Heart right ventricle (tissue), 16 donors: Measurements from ENCODE around the gene DGKQ. TPM values are rescaled to one million over a fixed set of nuclear protein-coding genes. Genes with fewer than 3 reads are reported as not detected.

ENCODE experiments used
- ATAC-seq, 8 donors: fragments of 200-7000 bp; cut with Tn5 transposase; one replicate each; pipeline ENCODE4 v1.9.1; 2020; ENCODE audit warnings: mild to moderate bottlenecking in 8 of 8, moderate library complexity in 8 of 8, moderate number of reproducible peaks in 1 of 8
- DNase-seq, 2 donors: peaks; one replicate each; pipeline ENCODE4 v3.0.0-alpha.2; 2020
- H3K27ac ChIP-seq, 10 donors: fragments of 200-600 bp; sonication (generic) in 2 of 10; one replicate each; pipeline versions ENCODE4 v1.5.0 to v1.8.0; 2020 to 2022; ENCODE audit warnings: mild to moderate bottlenecking in 3 of 10
- H3K27me3 ChIP-seq, 7 donors: fragments of 200-600 bp; one replicate each; pipeline ENCODE4 v1.8.0; 2021 to 2022; ENCODE audit warnings: mild to moderate bottlenecking in 2 of 7
- H3K36me3 ChIP-seq, 9 donors: fragments of 200-600 bp; sonication (generic) in 1 of 9; one replicate each; pipeline versions ENCODE4 v1.5.0 to v1.8.0; 2020 to 2022; ENCODE audit warnings: mild to moderate bottlenecking in 2 of 9
- H3K4me1 ChIP-seq, 9 donors: fragments of 200-600 bp; sonication (generic) in 1 of 9; one replicate each; pipeline versions ENCODE4 v1.5.0 to v1.8.0; 2020 to 2022; ENCODE audit warnings: mild to moderate bottlenecking in 4 of 9
- H3K4me3 ChIP-seq, 10 donors: fragments of 200-600 bp; sonication (generic) in 2 of 10; one replicate each; pipeline versions ENCODE4 v1.5.0 to v1.8.0; 2020 to 2022; ENCODE audit warnings: mild to moderate bottlenecking in 7 of 10, moderate library complexity in 2 of 10
- H3K9me3 ChIP-seq, 11 donors: fragments of 200-600 bp in 10 of 11; sonication (generic) in 2 of 11; one replicate each; pipeline versions ENCODE4 v1.5.0 to v1.8.0; 2013 to 2022; ENCODE audit warnings: mild to moderate bottlenecking in 2 of 11, control low read depth in 1 of 11, moderate library complexity in 1 of 11
- CTCF ChIP-seq, 9 donors: fragments of 200-600 bp; sonication (generic) in 2 of 9; IDR thresholded peaks; one replicate each; pipeline versions ENCODE4 v1.5.0 to v1.8.0; 2021 to 2022; ENCODE audit warnings: antibody characterized with exemption in 9 of 9, mild to moderate bottlenecking in 5 of 9, moderate library complexity in 1 of 9
- WGBS, 2 donors: extraction: QIAGEN DNeasy Blood & Tissue Kit; methylation state at CpG; one replicate each; pipeline ENCODE4 v1.1.7; 2013; ENCODE audit warnings: inconsistent platforms in 1 of 2; 5-methylcytosine and 5-hydroxymethylcytosine counted together
- intact Hi-C, 10 donors: fragments of 100-400 bp; cut with DNase I; formaldehyde crosslinking; loops; one replicate each; pipeline versions ENCODE4 v1.11.1 to v1.14.2; 2022
- polyA plus RNA-seq, 2 donors: library from polyadenylated mRNA; stranded (reverse); fragments of 200-250 nt; gene quantifications; one replicate each; pipeline ENCODE4 v1.2.3, GENCODE V29; 2013
- total RNA-seq, 10 donors: library from RNA; stranded (reverse); fragmentation: NEBNext Ultra II Directional in 3 of 10; extraction: Animal tissue kit (Norgen Biotek cat#: 25700) in 3 of 10; gene quantifications; one replicate each; pipeline versions ENCODE4 v1.2.1 to v1.2.4, GENCODE V29; 2021 to 2023
- donor health status: Arrhythmogenic right ventricular cardiomyopathy.
- donor health status: ischemic (EF 13 %, LVEDD 7.1; RV severe dilation, severe dysfunction).
- donor health status: healthy with polysubstance abuse.
- donor health status: DM: no; HTN: yes; CAD: no.
- donor health status: DM: no; HTN: no; CAD: no.
- donor health status: ischemic (EF 25% LVEDD 6.9; RV normal size, moderate dysfunction).
- donor health status: ischemic (EF 25% LVEDD 5.7; RV mildly dilated, moderate dysfunction).
- donor health status: healthy.
- donor health status: DM: yes; HTN: yes; CAD: no.
- donor health status: Ischemic cardiomyopathy.
- donor health status: ischemic (EF 35%, LVEDD 5.7; RV mildly dilated, moderate dysfunction).
- donor health status: nonischemic (EF 11% LVEDD 7.7; RV severe dilation, severe dysfunction).
- donor health status: DM: yes; HTN: yes; CAD: no.
- donor health status: PGD.
- donor health status: ischemic (EF 29% LVEDD 5.4; RV normal size, mild dysfunction).
- donor health status: nonischemic (EF 23%, LVEDD 6.1; RV moderate dilation, normal function).

The DGKQ gene
- total and polyA plus RNA-seq, 12 donors, result 2.8 to 5.2 (median 3.8) TPM

GRCh38 chr4:1008840-1009541 lies 35.6 kb upstream of the DGKQ start:
- 3 to 4% methylated on average over 36 of the region's 36 CpGs for whole genome bisulfite sequencing, 2 donors
- peaks cover 14 to 42% (median 31%) of the 10 kb centered on the region in 9 donors for H3K4me1 ChIP-seq
- peak overlapping the region; percentile 40 to 74 (median 62) for H3K4me3 ChIP-seq
- TF ChIP-seq CTCF (IDR thresholded peaks at IDR 0.05), result no peak
- ATAC-seq (peak in 2 of 8 donors; percentile 0 to 1), DNase-seq (peak; percentile 26 to 44)
- H3K27ac ChIP-seq, result peak overlapping the region in 3 of 10 donors; percentile 15 to 53 (median 50)
- intact Hi-C loops, result no loop called here
- no peaks in the 10 kb centered on the region for H3K36me3 ChIP-seq
- H3K27me3 ChIP-seq, result peaks cover 15 to 60% (median 46%) of the 10 kb centered on the region in 7 donors
- H3K9me3 ChIP-seq, result no peaks in the 10 kb centered on the region

- H3K36me3 ChIP-seq, result no peaks in the 10 kb centered on the region
- peaks cover 36 to 72% (median 68%) of the 10 kb centered on the region in 7 donors for H3K27me3 ChIP-seq
- intact Hi-C loops, result no loop called here
- no peak overlapping the region for H3K4me3 ChIP-seq
- WGBS, 2 donors, result 91% methylated on average over 5 of the region's 5 CpGs
- H3K9me3 ChIP-seq, result no peaks in the 10 kb centered on the region
- no peak for DNase-seq
- ATAC-seq, result no peak
- TF ChIP-seq CTCF (IDR thresholded peaks at IDR 0.05), result no peak
- no peak overlapping the region for H3K27ac ChIP-seq
- peaks cover 17 to 42% (median 38%) of the 10 kb centered on the region in 9 donors for H3K4me1 ChIP-seq
These were observed 33.5 kb upstream of the DGKQ start for GRCh38 chr4:1006856-1007255.

GRCh38 chr4:1004557-1005485 lies 31.5 kb upstream of the DGKQ start:
- Histone ChIP-seq H3K4me1 (peaks cover 10 to 32% (median 25%) of the 10 kb centered on the region in 9 donors), H3K4me3 (no peak overlapping the region), H3K36me3 (no peaks in the 10 kb centered on the region), H3K27ac (no peak overlapping the region), H3K27me3 (peaks cover 52 to 93% (median 87%) of the 10 kb centered on the region in 7 donors), H3K9me3 (no peaks in the 10 kb centered on the region)
- ATAC-seq, result peak in 5 of 8 donors; percentile 14 to 65 (median 49)
- 47 to 57% methylated on average over 25 of the region's 25 CpGs for whole genome bisulfite sequencing, 2 donors
- DNase-seq, result peak in 1 of 2 donors; percentile 62
- TF ChIP-seq CTCF (IDR thresholded peaks at IDR 0.05), result no peak
- intact Hi-C loops, result no loop called here

GRCh38 chr4:1004071-1004418 lies 30.7 kb upstream of the DGKQ start:
- Histone ChIP-seq H3K27ac (no peak overlapping the region), H3K9me3 (no peaks in the 10 kb centered on the region), H3K27me3 (peaks cover 52 to 96% (median 89%) of the 10 kb centered on the region in 7 donors), H3K4me3 (no peak overlapping the region), H3K36me3 (no peaks in the 10 kb centered on the region), H3K4me1 (peaks cover 8 to 29% (median 22%) of the 10 kb centered on the region in 9 donors)
- intact Hi-C loops, result no loop called here
- 88 to 90% methylated on average over 13 of the region's 13 CpGs for WGBS, 2 donors
- ATAC-seq (peak in 1 of 8 donors; percentile 10), DNase-seq (no peak)
- no peak for TF ChIP-seq CTCF (IDR thresholded peaks at IDR 0.05)
